ENCODE measurements around the gene HIPK4.
"Not testable (repeated sequence)": the region's sequence is repeated elsewhere in the genome, so short reads cannot be mapped to it uniquely, and the experiment has no call there.

Gene HIPK4

DNA sequence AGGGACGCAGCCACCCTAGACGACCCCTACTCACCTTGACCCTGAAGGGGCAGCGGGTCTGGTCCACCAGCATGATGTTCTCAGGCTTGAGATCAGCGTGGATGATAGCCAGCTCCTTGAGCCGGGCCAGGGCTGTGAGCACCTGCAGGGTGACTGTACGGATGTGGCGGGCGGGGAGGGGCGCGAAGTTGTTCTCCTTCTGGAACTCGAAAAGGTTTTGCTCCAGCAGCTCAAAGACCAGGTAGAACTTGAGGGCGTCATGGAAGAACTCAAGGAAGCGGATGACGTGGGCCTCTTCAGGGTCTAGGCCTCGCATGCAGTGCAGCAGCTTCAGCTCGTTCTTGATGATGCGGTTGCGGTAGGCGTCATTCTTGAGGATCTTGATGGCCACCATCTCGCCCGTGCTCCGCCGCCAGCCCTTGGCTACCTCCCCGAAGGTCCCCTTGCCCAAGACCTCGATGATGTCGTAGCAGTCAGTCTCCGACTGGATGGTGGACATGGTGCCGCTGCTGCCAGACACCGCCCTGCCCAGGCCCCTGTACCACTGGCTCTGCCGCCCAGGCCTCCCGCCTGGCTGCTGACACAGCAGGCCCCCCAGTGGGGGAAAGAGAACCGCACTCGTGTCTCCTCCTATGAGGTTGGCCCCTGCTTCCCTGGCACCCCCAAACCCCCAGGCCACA lies 437 bp downstream of the HIPK4 start:
- DNase-seq: no peak

DNA sequence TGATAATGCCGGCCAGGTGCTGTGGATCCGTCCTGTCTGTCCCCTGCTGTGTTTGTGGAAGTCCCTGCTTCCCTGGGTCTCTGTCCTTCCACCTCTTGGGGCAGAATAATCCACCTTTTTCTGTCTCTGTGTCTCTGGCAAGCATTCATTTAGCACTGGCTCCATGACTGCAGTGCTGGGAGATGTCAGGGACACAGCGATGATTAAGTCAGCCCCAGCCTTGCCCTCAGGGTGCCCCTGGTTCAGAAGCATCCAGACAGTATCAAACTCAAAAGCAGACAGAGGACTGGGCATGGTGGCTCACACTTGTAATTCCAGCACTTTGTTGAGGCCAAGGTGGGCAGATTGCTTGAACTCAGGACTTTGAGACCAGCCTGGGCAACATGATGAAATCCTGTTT lies 1.5 kb downstream of the HIPK4 start:
- no peak for DNase-seq

DNA sequence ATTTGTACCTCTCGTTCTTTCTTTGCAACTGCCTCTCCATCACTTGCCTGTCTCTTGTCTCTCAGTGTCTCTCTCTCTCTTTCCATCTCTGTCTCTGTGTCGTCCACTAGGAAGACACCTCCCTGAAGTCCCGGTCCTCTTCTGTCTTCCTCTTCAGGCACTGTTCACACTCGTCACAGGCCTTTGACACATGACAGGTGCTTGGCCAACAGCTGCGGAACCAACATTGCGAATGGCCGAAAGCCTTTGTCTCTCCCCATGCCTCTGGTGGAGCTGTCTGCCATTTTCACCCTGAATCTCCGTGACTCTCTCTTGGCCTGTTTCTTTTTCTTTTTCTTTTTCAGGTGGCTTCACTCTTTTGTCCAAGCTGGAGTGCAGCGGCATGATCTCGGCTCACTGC lies 2.8 kb downstream of the HIPK4 start:
- no peak for DNase-seq

GRCh38 chr19:40383668-40384248 lies 6.2 kb downstream of the HIPK4 start:
- no peak for DNase-seq

DNA sequence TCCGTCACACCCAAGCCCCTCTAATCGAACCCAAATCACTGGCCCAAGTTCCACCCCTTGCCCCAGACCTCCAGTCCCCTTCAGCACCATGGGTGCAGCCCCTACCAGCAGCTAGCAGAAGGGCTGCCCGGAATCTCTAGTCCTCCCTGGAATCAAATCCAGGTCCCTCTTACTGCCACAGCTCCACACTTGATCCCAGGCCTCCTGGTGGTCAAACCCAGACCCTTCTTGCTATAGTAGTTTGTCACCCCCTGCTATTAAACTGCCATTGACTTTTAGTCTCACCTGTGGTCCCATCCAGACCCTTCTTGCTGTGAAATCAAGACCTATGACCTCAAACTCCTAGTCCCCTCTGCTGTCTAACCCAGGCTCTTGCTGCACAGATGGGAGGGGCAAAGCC lies 8.7 kb downstream of the HIPK4 start:
- DNase-seq: no peak

GRCh38 chr19:40380199-40381037 lies 9.6 kb downstream of the HIPK4 start:
- no peak for DNase-seq

- no peak for DNase-seq
These were observed 10.4 kb downstream of the HIPK4 start for GRCh38 chr19:40379446-40380198.

DNA sequence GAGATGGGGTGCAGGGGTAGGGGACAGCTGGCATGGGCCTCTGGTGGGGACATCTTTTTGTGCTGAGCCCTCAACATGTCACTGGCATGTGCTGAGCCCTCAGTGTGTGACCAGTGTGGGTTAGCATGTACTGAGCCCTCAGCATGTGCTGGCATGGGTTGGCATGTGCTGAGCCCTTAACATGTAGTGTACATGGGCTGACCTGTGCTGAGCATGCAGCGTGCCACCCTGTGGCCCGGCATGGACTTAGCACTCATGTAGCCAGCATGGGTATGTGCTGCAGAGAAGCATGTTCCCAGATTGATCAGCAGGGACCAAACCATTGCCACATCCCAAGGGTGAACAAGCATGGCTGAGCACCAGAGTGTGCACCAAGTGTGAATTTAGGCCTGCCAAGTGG lies 11.5 kb downstream of the HIPK4 start:
- no peak for DNase-seq

DNA sequence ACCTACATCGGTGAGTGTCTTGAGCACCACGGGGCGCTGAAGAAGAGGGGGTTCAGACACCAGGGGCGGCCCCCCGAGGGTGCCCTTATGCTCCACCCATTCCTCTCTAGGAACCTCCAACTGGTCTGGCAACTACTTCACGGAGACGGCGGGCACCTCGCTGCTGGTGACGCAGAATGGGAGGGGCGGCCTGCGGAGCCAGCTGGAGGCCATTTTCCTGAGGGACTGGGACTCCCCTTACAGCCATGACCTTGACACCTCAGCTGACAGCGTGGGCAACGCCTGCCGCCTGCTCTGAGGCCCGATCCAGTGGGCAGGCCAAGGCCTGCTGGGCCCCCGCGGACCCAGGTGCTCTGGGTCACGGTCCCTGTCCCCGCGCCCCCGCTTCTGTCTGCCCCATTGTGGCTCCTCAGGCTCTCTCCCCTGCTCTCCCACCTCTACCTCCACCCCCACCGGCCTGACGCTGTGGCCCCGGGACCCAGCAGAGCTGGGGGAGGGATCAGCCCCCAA lies 12.1 kb downstream of the HIPK4 start:
- no peak for DNase-seq

- DNase-seq: no peak
These were observed 13.6 kb downstream of the HIPK4 start for GRCh38 chr19:40376286-40376862.

- DNase-seq: no peak
These were observed 15.9 kb downstream of the HIPK4 start for GRCh38 chr19:40374084-40374483.

GRCh38 chr19:40371802-40372122 lies 18.2 kb downstream of the HIPK4 start:
- DNase-seq: no peak

DNA sequence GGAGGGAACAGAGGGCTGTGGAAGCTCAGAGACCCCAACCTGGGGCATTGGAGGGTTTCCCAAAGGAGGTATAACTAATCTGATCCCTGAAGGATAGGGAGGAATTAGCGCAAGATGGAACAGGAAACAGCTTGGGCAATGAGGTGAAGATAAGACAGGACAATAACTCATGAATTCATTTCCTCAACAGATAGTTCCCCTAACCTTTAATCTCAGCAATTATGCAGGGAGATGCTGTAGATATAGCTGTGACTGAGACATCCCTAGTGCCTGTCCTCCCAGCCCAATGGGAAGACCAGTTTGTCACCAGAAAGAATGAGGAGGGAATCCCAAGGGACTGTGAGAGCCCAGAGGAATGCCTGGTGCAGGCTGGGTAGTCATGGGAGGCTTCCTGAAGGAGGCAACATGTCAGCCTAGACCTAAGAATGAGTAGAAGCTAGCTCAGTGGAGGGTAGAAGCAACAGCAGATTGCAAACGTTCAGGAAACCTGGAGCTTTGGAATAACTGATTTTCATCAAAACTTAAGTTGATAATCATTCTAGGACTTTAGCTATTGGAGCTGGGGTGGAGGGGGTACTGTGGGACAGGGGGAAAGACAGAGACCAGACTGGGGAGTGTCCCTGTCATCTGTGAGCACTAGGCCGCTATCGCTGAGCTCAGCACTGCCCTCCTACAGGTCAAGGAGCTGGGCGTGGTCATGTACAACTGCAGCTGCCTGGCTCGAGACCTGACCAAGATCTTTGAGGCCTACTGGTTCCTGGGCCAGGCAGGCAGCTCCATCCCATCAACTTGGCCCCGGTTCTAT lies 18.8 kb downstream of the HIPK4 start:
- DNase-seq: no peak

DNA sequence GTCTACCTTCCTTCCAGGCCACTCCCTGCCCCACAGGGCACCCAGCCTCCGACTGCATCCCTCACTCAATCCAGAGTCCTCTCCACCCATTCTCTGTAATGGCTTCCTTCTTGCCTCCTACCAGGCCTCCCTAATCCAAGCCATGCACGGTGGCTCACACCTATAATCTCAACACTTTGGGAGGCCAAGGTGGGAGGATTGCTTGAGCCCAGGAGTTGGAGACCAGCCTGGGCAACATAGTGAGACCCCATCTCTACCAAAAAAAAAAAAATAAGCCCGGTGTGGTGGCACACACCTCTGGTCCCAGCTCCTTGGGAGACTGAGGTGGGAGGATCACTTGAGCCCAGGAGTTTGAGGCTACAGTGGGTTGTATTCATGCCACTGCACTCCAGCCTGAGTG lies 19.7 kb downstream of the HIPK4 start:
- not testable (repeated sequence) for DNase-seq

GRCh38 chr19:40369797-40370196 lies 20.2 kb downstream of the HIPK4 start:
- no peak for DNase-seq

DNA sequence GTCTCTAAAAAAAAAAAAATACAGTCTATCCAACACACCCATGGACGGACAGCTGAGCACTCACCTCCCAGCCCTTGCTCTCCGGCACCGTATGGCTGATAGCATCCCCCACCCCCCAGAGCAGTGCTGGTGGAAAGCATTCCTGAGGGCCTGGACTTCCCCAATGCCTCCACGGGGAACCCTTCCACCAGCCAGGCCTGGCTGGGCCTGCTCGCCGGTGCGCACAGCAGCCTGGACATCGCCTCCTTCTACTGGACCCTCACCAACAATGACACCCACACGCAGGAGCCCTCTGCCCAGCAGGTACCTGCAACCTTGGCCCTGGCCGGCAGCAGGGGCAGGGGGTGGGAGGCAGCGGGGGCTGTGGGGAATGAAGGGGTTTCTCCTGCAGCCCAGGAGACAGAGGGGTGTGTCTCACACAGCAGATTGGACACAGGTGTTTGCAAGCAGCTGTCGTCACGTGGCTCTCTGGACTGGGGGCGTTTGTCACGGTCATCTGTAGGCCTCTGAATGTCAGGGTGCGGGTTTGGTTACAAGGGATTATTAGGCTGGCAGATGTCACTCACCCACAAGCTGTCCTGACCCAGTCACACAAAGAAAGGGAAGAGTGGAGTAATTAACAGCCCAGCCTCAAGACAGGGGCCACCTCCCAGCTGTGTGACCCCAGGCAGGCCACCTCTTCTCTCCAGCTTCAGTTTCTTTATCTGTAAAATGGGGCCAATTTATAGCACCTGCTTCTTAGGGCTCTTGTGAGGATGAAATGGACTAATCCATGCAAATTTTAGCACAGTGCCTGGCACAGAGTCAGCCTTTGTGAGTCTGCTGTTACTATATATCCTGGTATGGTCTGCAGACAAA lies 22.2 kb downstream of the HIPK4 start:
- DNase-seq: no peak

DNA sequence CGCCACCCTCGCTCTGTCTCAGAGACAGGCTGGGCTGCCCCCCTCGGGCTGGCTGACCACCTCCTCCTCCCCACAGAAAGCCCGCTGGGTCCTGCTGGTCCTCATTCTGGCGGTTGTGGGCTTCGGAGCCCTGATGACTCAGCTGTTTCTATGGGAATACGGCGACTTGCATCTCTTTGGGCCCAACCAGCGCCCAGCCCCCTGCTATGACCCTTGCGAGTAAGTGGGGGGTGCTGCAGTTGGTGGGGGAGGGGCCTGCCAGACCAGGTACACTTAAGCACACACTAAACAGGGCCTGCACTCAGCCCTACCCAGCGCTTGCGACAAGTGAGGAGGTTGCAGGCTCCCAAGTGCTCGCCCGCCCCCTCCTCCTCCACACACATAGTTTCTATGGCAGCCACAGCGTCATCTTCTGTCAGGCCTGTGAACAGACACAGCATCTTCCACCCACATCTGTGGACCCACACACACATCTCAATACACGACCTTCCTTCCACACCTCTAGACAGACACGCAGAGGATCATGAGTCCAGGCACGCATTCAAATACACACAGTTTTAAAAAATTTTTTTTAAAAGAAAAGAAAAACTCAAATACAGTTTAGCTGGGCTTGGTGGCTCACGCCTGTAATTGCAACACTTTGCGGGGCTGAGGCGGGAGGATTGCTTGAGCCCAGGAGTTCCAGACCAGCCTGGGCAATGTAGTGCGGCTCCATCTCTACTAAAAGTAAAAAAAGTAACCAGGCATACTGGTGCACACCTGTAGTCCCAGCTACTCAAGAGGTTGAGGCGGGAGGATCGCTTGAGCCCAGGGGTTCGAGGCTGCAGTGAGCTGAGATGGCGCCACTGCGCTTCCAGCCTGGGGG lies 23.1 kb downstream of the HIPK4 start:
- DNase-seq: no peak

- DNase-seq: peak; percentile 82 to 84
These were observed 24.2 kb downstream of the HIPK4 start for GRCh38 chr19:40365613-40366401.

DNA sequence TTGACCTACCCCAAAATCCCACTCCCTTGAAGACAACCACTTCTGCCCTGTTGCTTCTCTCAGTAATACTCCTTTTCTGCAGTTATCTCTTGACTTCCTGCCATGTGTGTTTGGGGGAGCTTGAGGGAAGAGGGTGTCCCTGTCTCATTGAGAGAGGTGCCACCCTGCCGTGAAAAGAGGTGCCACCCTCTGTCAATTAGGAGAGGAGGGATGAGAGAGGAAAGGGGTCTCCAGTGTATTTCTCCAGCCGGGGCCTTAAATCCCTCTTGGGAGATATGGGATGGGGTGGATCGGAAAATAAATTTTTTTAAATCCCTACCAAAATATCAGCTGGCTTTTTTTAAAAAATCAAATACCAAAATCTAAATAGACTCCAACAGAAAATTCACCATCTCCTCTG lies 25.0 kb downstream of the HIPK4 start:
- no peak for DNase-seq
